ENCODE data around the gene ACTR8. TPM values are rescaled to one million over a fixed set of nuclear protein-coding genes. Genes with fewer than 3 reads are reported as not detected.
"Not testable (repeated sequence)": the region's sequence is repeated elsewhere in the genome, so short reads cannot be mapped to it uniquely, and the experiment has no call there.

Gene ACTR8, protein sequence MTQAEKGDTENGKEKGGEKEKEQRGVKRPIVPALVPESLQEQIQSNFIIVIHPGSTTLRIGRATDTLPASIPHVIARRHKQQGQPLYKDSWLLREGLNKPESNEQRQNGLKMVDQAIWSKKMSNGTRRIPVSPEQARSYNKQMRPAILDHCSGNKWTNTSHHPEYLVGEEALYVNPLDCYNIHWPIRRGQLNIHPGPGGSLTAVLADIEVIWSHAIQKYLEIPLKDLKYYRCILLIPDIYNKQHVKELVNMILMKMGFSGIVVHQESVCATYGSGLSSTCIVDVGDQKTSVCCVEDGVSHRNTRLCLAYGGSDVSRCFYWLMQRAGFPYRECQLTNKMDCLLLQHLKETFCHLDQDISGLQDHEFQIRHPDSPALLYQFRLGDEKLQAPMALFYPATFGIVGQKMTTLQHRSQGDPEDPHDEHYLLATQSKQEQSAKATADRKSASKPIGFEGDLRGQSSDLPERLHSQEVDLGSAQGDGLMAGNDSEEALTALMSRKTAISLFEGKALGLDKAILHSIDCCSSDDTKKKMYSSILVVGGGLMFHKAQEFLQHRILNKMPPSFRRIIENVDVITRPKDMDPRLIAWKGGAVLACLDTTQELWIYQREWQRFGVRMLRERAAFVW
- 10 to 100 TPM; 13.5 to 19.5 TPM for total RNA-seq

DNA sequence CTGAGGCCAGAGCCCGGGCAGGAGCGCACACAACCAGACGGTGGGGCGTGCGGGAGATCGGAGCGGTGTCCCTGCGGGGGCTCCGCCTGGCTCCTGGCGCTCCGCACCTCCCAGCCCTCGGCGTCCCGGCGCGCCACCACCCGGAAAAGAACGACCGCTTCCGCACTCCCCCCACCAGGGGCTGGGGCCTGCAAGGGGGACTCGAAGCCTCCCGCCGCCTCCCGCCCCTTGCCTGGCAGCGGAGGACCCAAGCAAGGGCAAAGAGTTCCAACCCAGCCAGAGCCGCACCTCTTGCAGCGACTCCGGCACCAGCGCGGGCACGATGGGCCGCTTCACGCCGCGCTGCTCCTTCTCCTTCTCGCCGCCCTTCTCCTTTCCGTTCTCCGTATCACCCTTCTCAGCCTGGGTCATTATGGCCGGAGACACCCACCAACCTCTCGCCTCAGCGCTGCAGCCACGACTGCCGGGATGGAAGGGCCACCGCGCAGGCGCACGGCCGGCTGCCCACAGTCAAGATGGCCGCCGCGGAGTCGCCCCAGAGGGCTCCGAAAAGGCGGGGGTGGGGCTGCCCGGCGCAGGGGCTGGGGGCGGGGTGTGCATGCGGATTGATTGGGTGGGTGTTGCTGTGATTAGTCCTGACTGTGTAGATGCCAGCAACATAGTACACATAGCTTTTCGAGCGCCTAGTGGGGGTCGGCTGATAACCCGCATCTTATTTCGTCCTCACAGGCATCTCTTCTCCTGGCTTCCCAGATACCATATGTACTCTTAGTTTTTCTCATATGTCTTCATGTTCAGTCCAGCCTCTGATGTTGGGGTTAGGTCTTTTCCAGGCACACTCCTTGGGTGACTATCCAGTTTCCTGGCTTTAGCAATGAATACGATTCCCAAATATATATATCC, at the start of gene ACTR8:
Gene ACTR8, minus strand, starts transcription at position 462 of the 903 bp plus-strand sequence. Its CDS starts 51 bp downstream, at position 411.
- Histone ChIP-seq H3K27me3 (no peaks in the 10 kb centered on the region), H3K4me1 (peaks cover 15% of the 10 kb centered on the region), H3K9me3 (no peaks in the 10 kb centered on the region), H3K4me3 (peak within 1 kb of the TSS; percentile 92 to 95), H3K27ac (peak within 1 kb of the TSS; percentile 39 to 88 (median 84)), H3K36me3 (replicated peaks in 1 of 2; ENCODE audit: insufficient read depth in 1 of 2, low read depth in 2 of 2) (peaks cover 0 to 18% of the 10 kb centered on the region in 2 donors)
- 1 to 7% methylated on average over 6 to 62 of the region's 65 CpGs for WGBS, 2 donors
- DNase-seq (peak; percentile 86 to 88 (median 86)), ATAC-seq (peak; percentile 95)
- peak; percentile 51 to 88 (median 85) for TF ChIP-seq POLR2A (IDR thresholded peaks at IDR 0.05)
- TF ChIP-seq, protein P1, sequence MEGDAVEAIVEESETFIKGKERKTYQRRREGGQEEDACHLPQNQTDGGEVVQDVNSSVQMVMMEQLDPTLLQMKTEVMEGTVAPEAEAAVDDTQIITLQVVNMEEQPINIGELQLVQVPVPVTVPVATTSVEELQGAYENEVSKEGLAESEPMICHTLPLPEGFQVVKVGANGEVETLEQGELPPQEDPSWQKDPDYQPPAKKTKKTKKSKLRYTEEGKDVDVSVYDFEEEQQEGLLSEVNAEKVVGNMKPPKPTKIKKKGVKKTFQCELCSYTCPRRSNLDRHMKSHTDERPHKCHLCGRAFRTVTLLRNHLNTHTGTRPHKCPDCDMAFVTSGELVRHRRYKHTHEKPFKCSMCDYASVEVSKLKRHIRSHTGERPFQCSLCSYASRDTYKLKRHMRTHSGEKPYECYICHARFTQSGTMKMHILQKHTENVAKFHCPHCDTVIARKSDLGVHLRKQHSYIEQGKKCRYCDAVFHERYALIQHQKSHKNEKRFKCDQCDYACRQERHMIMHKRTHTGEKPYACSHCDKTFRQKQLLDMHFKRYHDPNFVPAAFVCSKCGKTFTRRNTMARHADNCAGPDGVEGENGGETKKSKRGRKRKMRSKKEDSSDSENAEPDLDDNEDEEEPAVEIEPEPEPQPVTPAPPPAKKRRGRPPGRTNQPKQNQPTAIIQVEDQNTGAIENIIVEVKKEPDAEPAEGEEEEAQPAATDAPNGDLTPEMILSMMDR (IDR thresholded peaks at IDR 0.05): peak in 3 of 7 experiments; percentile 25 to 38 (median 32)
- intact Hi-C loops (cut with DNase I): no loop called here

DNA sequence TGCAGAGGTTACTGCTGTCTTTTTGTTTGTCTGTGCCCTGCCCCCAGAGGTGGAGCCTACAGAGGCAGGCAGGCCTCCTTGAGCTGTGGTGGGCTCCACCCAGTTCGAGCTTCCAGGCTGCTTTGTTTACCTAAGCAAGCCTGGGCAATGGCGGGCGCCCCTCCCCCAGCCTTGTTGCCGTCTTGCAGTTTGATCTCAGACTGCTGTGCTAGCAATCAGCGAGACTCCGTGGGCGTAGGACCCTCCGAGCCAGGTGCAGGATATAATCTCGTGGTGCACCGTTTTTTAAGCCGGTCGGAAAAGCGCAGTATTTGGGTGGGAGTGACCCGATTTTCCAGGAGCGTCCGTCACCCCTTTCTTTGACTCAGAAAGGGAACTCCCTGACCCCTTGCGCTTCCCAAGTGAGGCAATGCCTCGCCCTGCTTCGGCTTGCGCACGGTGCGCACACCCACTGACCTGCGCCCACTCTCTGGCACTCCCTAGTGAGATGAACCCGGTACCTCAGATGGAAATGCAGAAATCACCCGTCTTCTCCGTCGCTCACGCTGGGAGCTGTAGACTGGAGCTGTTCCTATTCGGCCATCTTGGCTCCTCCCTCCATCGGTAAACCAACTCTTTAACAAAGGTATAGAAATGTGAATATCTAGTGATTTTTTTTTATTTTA, 45.4 kb upstream of the ACTR8 start:
- H3K27ac ChIP-seq; ATAC-seq; DNase-seq; H3K36me3 ChIP-seq (replicated peaks in 1 of 2; ENCODE audit: insufficient read depth in 1 of 2, low read depth in 2 of 2); H3K27me3 ChIP-seq; intact Hi-C loops (cut with DNase I); H3K4me1 ChIP-seq; H3K9me3 ChIP-seq; H3K4me3 ChIP-seq: not testable (repeated sequence)
- WGBS, 2 donors: 59 to 86% methylated on average over 22 to 30 of the region's 30 CpGs

DNA sequence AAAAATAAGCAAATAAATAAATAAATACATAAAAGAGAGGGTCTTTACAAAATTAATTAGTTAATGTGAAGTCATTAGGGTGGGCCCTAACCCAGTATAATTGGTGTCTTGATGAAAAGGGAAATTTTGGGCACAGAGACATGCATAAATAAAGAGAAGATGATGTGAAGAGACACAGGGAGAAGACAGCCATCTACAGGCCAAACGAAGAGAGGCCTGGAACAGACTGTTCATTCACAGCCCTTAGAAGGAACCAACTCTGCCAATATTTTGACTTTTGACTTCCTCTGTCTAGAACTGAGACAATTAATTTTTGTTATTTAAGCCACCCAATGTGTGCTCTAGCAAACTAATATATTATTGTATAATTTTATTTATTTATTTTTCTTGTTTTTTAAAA, 39.3 kb upstream of the ACTR8 start:
- TF ChIP-seq, protein P1 (IDR thresholded peaks at IDR 0.05): peak in 2 of 7 experiments; percentile 14 to 16
- TF ChIP-seq POLR2A (IDR thresholded peaks at IDR 0.05): no peak
- no peaks in the 10 kb centered on the region for H3K36me3 ChIP-seq (replicated peaks in 1 of 2; ENCODE audit: insufficient read depth in 1 of 2, low read depth in 2 of 2)
- H3K9me3 ChIP-seq: no peaks in the 10 kb centered on the region
- intact Hi-C loops (cut with DNase I): no loop called here
- no peaks in the 10 kb centered on the region for H3K4me1 ChIP-seq
- WGBS, 2 donors: 42 to 51% methylated on average over 1 of the region's 1 CpG
- H3K27me3 ChIP-seq: no peaks in the 10 kb centered on the region
- no peak for ATAC-seq
- H3K27ac ChIP-seq: no peak overlapping the region
- H3K4me3 ChIP-seq: no peak overlapping the region
- no peak for DNase-seq

DNA sequence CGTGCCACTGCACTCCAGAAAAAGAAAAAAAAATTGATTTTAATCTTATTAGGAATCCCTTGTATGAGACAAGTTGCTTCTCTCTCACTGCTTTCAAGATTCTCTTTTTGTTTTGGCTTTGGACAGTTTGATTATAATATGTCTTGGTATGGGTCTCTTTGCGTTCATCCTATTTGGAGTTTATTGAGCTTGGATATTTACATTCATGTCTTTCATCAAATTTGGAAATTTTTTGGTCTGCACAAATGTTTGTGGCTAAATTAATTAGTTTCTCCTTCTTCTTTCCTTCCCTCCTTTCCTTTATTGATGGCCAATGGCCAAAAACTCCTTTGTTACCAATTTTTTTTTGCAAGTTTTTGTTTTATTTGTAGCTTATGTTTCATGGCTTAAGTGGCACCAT, 37.8 kb upstream of the ACTR8 start:
- 90 to 91% methylated on average over 2 of the region's 2 CpGs for WGBS, 2 donors
- no peak overlapping the region for H3K27ac ChIP-seq
- H3K4me3 ChIP-seq: no peak overlapping the region
- no peak for DNase-seq
- TF ChIP-seq, protein P1 (IDR thresholded peaks at IDR 0.05): no peak
- TF ChIP-seq POLR2A (IDR thresholded peaks at IDR 0.05): no peak
- H3K4me1 ChIP-seq: no peaks in the 10 kb centered on the region
- H3K9me3 ChIP-seq: no peaks in the 10 kb centered on the region
- no peak for ATAC-seq
- H3K36me3 ChIP-seq (replicated peaks in 1 of 2; ENCODE audit: insufficient read depth in 1 of 2, low read depth in 2 of 2): no peaks in the 10 kb centered on the region
- no peaks in the 10 kb centered on the region for H3K27me3 ChIP-seq
- intact Hi-C loops (cut with DNase I): no loop called here

All from body of pancreas (tissue), 4 donors.